Measurements from ENCODE around the gene C19orf38.

- TF ChIP-seq EZH2 (IDR thresholded peaks at IDR 0.05; ENCODE audit: low read depth, unreplicated experiment) (no peak), POLR2AphosphoS5 (IDR thresholded peaks at IDR 0.05; ENCODE audit: low read depth) (no peak), CTCF (conservative IDR thresholded peaks at IDR 0.05; ENCODE audit: low read depth in 2 of 2) (no peak), EZH2phosphoT487 (IDR thresholded peaks at IDR 0.05; ENCODE audit: unreplicated experiment) (no peak)
These were observed 16.0 kb upstream of the C19orf38 start for GRCh38 chr19:10831987-10832938.
